LNCAP (cell line): ENCODE data around the gene PRRG2.

Experiments
- CTCF ChIP-seq: fragments of 450-650 bp; IDR thresholded peaks from 2 replicates; pipeline ENCODE4 v1.5.1; 2017; ENCODE audit warnings: mild to moderate bottlenecking

The PRRG2 gene

GRCh38 chr19:49595819-49596404 is 14.8 kb downstream of the PRRG2 start:
- no peak for TF ChIP-seq CTCF

- TF ChIP-seq CTCF: no peak
These were observed 15.3 kb downstream of the PRRG2 start for GRCh38 chr19:49596407-49596806.

- TF ChIP-seq CTCF: no peak
These were observed 16.0 kb downstream of the PRRG2 start for GRCh38 chr19:49596954-49597702.

- TF ChIP-seq CTCF: no peak
These were observed 16.5 kb downstream of the PRRG2 start for GRCh38 chr19:49597703-49597974.

- no peak for TF ChIP-seq CTCF
These were observed 18.5 kb downstream of the PRRG2 start for GRCh38 chr19:49599378-49600295.

- TF ChIP-seq CTCF: no peak
These were observed 20.4 kb downstream of the PRRG2 start for GRCh38 chr19:49601482-49602038.

GRCh38 chr19:49602806-49603205 is 21.7 kb downstream of the PRRG2 start:
- TF ChIP-seq CTCF: no peak
